HG02943 (cell line): ENCODE measurements around the gene C2orf68.
"Not testable (repeated sequence)": the region's sequence is repeated elsewhere in the genome, so short reads cannot be mapped to it uniquely, and the experiment has no call there.

Source experiments
- ATAC-seq: cut with Tn5 transposase; IDR thresholded peaks from one replicate; pipeline ENCODE4 v1.9.1; 2021; ENCODE audit warnings: mild to moderate bottlenecking, low read depth, moderate library complexity; ENCODE audit not compliant: unreplicated experiment

C2orf68 gene

GRCh38 chr2:85611705-85612587, at the start of gene C2orf68:
TSS of gene C2orf68 (minus strand) at chr2:85612066. CDS start at chr2:85611984, 82 bp downstream.
- ATAC-seq = peak; percentile 75

GRCh38 chr2:85661139-85661858, 49.4 kb upstream of the C2orf68 start:
- ATAC-seq = no peak

- no peak for ATAC-seq
Observed at GRCh38 chr2:85660725-85661124, 48.9 kb upstream of the C2orf68 start.

GRCh38 chr2:85660301-85660700, 48.4 kb upstream of the C2orf68 start:
- not testable (repeated sequence) for ATAC-seq

- ATAC-seq = no peak
Observed at GRCh38 chr2:85659324-85659981, 47.6 kb upstream of the C2orf68 start.

GRCh38 chr2:85657399-85657798, 45.5 kb upstream of the C2orf68 start:
- ATAC-seq = not testable (repeated sequence)

- ATAC-seq = no peak
Observed at GRCh38 chr2:85656468-85656867, 44.6 kb upstream of the C2orf68 start.

GRCh38 chr2:85655961-85656417, 44.1 kb upstream of the C2orf68 start:
- ATAC-seq = no peak

GRCh38 chr2:85653996-85654395, 42.1 kb upstream of the C2orf68 start:
- ATAC-seq = no peak

- ATAC-seq = no peak
Observed at GRCh38 chr2:85652056-85652455, 40.2 kb upstream of the C2orf68 start.

- no peak for ATAC-seq
Observed at GRCh38 chr2:85651097-85651496, 39.2 kb upstream of the C2orf68 start.

GRCh38 chr2:85650456-85650855, 38.6 kb upstream of the C2orf68 start:
- no peak for ATAC-seq

- ATAC-seq = no peak
Observed at GRCh38 chr2:85649201-85650190, 37.6 kb upstream of the C2orf68 start.

GRCh38 chr2:85648619-85649018, 36.8 kb upstream of the C2orf68 start:
- no peak for ATAC-seq

GRCh38 chr2:85647823-85648526, 36.1 kb upstream of the C2orf68 start:
- peak; percentile 67 for ATAC-seq

- ATAC-seq = no peak
Observed at GRCh38 chr2:85646166-85646565, 34.3 kb upstream of the C2orf68 start.

- no peak for ATAC-seq
Observed at GRCh38 chr2:85644909-85645308, 33.0 kb upstream of the C2orf68 start.

- ATAC-seq = no peak
Observed at GRCh38 chr2:85642725-85643124, 30.9 kb upstream of the C2orf68 start.

GRCh38 chr2:85635636-85636035, 23.8 kb upstream of the C2orf68 start:
- ATAC-seq = no peak
